ENCODE measurements around the gene P2RY11.

Gene P2RY11

GRCh38 chr19:10104130-10104513 lies 7.4 kb upstream of the P2RY11 start:
- H3K4me3 ChIP-seq, result no peak overlapping the region
- peaks cover 0 to 18% (median 15%) of the 10 kb centered on the region in 4 donors for H3K4me1 ChIP-seq
- H3K9me3 ChIP-seq, result no peaks in the 10 kb centered on the region
- H3K36me3 ChIP-seq, result peaks cover 18% of the 10 kb centered on the region in 3 donors
- intact Hi-C loops (cut with DNase I; ENCODE audit: low total_unique reads), result loop anchor here (10.0 kb wide), 1 partner anchor 91 kb away; the partner anchor contains the start of gene DNMT1
- TF ChIP-seq, protein P1, sequence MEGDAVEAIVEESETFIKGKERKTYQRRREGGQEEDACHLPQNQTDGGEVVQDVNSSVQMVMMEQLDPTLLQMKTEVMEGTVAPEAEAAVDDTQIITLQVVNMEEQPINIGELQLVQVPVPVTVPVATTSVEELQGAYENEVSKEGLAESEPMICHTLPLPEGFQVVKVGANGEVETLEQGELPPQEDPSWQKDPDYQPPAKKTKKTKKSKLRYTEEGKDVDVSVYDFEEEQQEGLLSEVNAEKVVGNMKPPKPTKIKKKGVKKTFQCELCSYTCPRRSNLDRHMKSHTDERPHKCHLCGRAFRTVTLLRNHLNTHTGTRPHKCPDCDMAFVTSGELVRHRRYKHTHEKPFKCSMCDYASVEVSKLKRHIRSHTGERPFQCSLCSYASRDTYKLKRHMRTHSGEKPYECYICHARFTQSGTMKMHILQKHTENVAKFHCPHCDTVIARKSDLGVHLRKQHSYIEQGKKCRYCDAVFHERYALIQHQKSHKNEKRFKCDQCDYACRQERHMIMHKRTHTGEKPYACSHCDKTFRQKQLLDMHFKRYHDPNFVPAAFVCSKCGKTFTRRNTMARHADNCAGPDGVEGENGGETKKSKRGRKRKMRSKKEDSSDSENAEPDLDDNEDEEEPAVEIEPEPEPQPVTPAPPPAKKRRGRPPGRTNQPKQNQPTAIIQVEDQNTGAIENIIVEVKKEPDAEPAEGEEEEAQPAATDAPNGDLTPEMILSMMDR (IDR thresholded peaks at IDR 0.05), result no peak
- no peak for DNase-seq
- H3K27me3 ChIP-seq, result no peaks in the 10 kb centered on the region
- no peak overlapping the region for H3K27ac ChIP-seq

GRCh38 chr19:10104665-10105508 lies 6.6 kb upstream of the P2RY11 start:
- intact Hi-C loops (cut with DNase I; ENCODE audit: low total_unique reads), result loop anchor here (5.0 to 10.0 kb wide), 2 partner anchors 90 to 147 kb away; partner anchors contain the start of genes DNMT1 and MRPL4
- TF ChIP-seq, protein P1 (IDR thresholded peaks at IDR 0.05), result no peak
- no peaks in the 10 kb centered on the region for H3K9me3 ChIP-seq
- no peak overlapping the region for H3K4me3 ChIP-seq
- H3K36me3 ChIP-seq, result peaks cover 26% of the 10 kb centered on the region in 3 donors
- peaks cover 0 to 18% (median 15%) of the 10 kb centered on the region in 4 donors for H3K4me1 ChIP-seq
- no peak for DNase-seq
- H3K27me3 ChIP-seq, result no peaks in the 10 kb centered on the region
- no peak overlapping the region for H3K27ac ChIP-seq

GRCh38 chr19:10105509-10106099 lies 5.9 kb upstream of the P2RY11 start:
- Histone ChIP-seq H3K36me3 (peaks cover 33% of the 10 kb centered on the region in 3 donors), H3K9me3 (no peaks in the 10 kb centered on the region), H3K4me1 (peaks cover 0 to 18% (median 15%) of the 10 kb centered on the region in 4 donors), H3K27me3 (no peaks in the 10 kb centered on the region), H3K27ac (peak overlapping the region in 1 of 2 donors; percentile 79), H3K4me3 (peak overlapping the region; percentile 62 to 97)
- DNase-seq, result no peak
- intact Hi-C loops (cut with DNase I; ENCODE audit: low total_unique reads), result loop anchor here (5.0 to 10.0 kb wide), 2 partner anchors 89 to 147 kb away; partner anchors contain the start of genes DNMT1 and MRPL4
- TF ChIP-seq, protein P1 (IDR thresholded peaks at IDR 0.05), result no peak

- Histone ChIP-seq H3K4me1 (peaks cover 0 to 18% (median 15%) of the 10 kb centered on the region in 4 donors), H3K27me3 (no peaks in the 10 kb centered on the region), H3K36me3 (peaks cover 40% of the 10 kb centered on the region in 3 donors), H3K9me3 (no peaks in the 10 kb centered on the region), H3K27ac (peak within 1 kb of the TSS; percentile 69 to 79), H3K4me3 (peak within 1 kb of the TSS; percentile 62 to 97)
- DNase-seq, result peak; percentile 98 to 99
- TF ChIP-seq, protein P1 (IDR thresholded peaks at IDR 0.05), result peak in 1 of 2 experiments; percentile 6
- intact Hi-C loops (cut with DNase I; ENCODE audit: low total_unique reads), result loop anchor here (5.0 to 10.0 kb wide), 2 partner anchors 88 to 146 kb away; partner anchors contain the start of genes DNMT1 and MRPL4
Observed at GRCh38 chr19:10106100-10106936, 5.2 kb upstream of the P2RY11 start, which contains the start of gene PPAN. TSS of gene PPAN (plus strand) at chr19:10106362. CDS start at chr19:10106395, 33 bp downstream.

GRCh38 chr19:10107254-10107653 lies 4.2 kb upstream of the P2RY11 start:
- Histone ChIP-seq H3K27ac (no peak overlapping the region), H3K36me3 (peaks cover 41 to 46% (median 42%) of the 10 kb centered on the region in 3 donors), H3K9me3 (no peaks in the 10 kb centered on the region), H3K4me3 (peak overlapping the region; percentile 62 to 97), H3K4me1 (peaks cover 0 to 18% (median 15%) of the 10 kb centered on the region in 4 donors), H3K27me3 (no peaks in the 10 kb centered on the region)
- intact Hi-C loops (cut with DNase I; ENCODE audit: low total_unique reads), result loop anchor here (5.0 to 10.0 kb wide), 2 partner anchors 88 to 145 kb away; partner anchors contain the start of genes DNMT1 and MRPL4
- DNase-seq, result no peak
- TF ChIP-seq, protein P1 (IDR thresholded peaks at IDR 0.05), result no peak
